MM.1S (cell line): ENCODE results near the gene ELF5.

Source experiments
- CTCF ChIP-seq: fragments of 300-600 bp; sonication (generic); IDR thresholded peaks from 2 replicates; pipeline ENCODE4 v1.5.1; 2016; ENCODE audit warnings: antibody characterized with exemption, low read length, mixed read lengths
- EZH2 ChIP-seq: fragments of 300-600 bp; sonication (generic); optimal IDR thresholded peaks from 2 replicates; pipeline ENCODE3; 2017; ENCODE audit warnings: low read depth, mild to moderate bottlenecking, antibody characterized with exemption, low read length, mixed read lengths

- TF ChIP-seq EZH2 = no peak
- no peak for TF ChIP-seq CTCF
Observed at GRCh38 chr11:34499719-34500500, 13.7 kb downstream of the ELF5 start.
